Epithelial cell of proximal tubule (primary cell): Measurements from ENCODE around the gene ARID4B. TPM values are rescaled to one million over a fixed set of nuclear protein-coding genes. Genes with fewer than 3 reads are reported as not detected.

Experiments used
- DNase-seq: peaks from one replicate; pipeline ENCODE4 v3.0.0-alpha.2; 2011; ENCODE audit warnings: low read depth
- H3K4me3 ChIP-seq: 2 replicates; pipeline ENCODE4 v1.5.1; 2011; ENCODE audit warnings: low read depth, mild to moderate bottlenecking, low read length
- total RNA-seq: library from RNA; depleted of rRNA; stranded (reverse); fragments of >200 nt; gene quantifications from 2 replicates; pipeline ENCODE4 v1.2.3, GENCODE V29; 2015
- TF ChIP-seq, protein P1 (sequence below): conservative IDR thresholded peaks from 2 replicates; pipeline ENCODE4 v1.5.1; 2012; ENCODE audit warnings: low read depth, mild to moderate bottlenecking, low read length

The ARID4B gene
- total RNA-seq, 1 donor from 2014 or later, result 13.8 TPM

- peak within 1 kb of the TSS; percentile 92 for H3K4me3 ChIP-seq
- peak; percentile 100 for DNase-seq
- TF ChIP-seq, protein P1, sequence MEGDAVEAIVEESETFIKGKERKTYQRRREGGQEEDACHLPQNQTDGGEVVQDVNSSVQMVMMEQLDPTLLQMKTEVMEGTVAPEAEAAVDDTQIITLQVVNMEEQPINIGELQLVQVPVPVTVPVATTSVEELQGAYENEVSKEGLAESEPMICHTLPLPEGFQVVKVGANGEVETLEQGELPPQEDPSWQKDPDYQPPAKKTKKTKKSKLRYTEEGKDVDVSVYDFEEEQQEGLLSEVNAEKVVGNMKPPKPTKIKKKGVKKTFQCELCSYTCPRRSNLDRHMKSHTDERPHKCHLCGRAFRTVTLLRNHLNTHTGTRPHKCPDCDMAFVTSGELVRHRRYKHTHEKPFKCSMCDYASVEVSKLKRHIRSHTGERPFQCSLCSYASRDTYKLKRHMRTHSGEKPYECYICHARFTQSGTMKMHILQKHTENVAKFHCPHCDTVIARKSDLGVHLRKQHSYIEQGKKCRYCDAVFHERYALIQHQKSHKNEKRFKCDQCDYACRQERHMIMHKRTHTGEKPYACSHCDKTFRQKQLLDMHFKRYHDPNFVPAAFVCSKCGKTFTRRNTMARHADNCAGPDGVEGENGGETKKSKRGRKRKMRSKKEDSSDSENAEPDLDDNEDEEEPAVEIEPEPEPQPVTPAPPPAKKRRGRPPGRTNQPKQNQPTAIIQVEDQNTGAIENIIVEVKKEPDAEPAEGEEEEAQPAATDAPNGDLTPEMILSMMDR, result no peak
Measured at GRCh38 chr1:235328271-235329138, 526 bp upstream of the ARID4B start, which contains the start of gene GGPS1. Gene GGPS1 (plus strand): TSS chr1:235328570. CDS start chr1:235335265, 6,695 bp downstream.

GRCh38 chr1:235326719-235327558 lies 1.0 kb downstream of the ARID4B start:
- no peak for DNase-seq
- TF ChIP-seq, protein P1, result no peak

DNA sequence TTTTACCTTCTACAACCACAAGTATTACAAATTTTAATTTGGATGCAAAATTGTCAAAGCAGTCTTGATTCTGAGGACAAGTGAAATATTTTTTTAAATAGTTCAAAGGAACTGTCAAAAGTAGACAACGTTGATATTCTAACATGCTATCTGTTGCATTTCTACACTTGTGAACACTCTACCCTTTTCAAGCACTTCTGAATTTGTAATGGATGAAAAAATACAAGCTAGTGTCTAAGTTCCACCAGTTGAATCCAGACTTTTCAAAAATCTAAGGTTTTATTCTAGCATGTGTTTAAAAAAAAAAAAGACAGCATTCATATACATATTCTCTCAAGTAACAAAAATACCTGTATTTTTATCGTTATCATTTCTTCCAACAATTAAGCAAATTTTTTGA lies 2.1 kb downstream of the ARID4B start:
- no peak for DNase-seq
- H3K4me3 ChIP-seq, result peak overlapping the region; percentile 92
- TF ChIP-seq, protein P1, result no peak

More at GRCh38 chr1:235326719-235327558, 1.0 kb downstream of the ARID4B start:
- peak overlapping the region; percentile 92 for H3K4me3 ChIP-seq

DNA sequence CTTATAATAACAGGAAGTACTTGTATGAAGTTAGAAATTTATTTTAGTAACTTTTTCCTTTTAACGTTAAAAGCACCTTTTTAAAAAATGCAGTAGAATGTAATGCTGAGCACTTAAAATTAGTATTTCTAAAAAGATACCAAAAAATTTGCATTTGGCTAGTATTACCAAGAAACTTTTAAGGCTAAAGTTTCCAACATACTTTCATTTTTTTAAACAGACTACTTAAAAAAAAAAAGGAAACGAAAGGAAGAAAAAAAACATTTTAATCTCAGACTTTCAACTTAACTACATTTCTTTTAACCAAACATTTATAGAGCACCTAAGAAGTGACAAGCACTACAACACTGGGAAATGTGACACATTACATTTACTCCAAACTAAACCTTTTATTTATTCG lies 2.8 kb downstream of the ARID4B start:
- peak overlapping the region; percentile 92 for H3K4me3 ChIP-seq
- TF ChIP-seq, protein P1, result no peak
- no peak for DNase-seq

DNA sequence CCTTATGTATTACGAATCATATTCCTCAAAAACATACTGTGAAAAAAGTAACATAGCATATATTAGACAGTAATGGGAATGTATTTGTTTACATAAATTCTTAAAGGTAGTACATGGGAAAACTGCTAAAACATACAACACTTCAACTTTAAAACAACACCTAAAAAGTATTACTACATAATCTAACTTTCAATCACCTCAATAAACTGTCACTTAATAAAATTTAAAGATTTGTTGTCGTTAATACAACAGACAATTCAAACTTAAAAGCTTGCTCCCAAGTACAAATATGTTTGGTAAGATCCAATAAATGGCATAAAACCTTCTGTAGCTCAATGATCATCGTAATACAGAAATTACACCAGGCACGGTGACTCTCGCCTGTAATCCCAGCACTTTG lies 3.7 kb downstream of the ARID4B start:
- TF ChIP-seq, protein P1, result no peak
- H3K4me3 ChIP-seq, result no peak overlapping the region
- no peak for DNase-seq

- DNase-seq, result no peak
- TF ChIP-seq, protein P1, result no peak
- H3K4me3 ChIP-seq, result no peak overlapping the region
Measured at GRCh38 chr1:235320521-235321179, 7.3 kb downstream of the ARID4B start.
